Measurements from ENCODE around the gene KIF5A. TPM values are rescaled to one million over a fixed set of nuclear protein-coding genes. Genes with fewer than 3 reads are reported as not detected.

Gene KIF5A
- total and polyA plus RNA-seq, 2 donors (not counting 1 experiment from before 2014, with no cell fraction given), result 0.09 to 0.67 TPM

GRCh38 chr12:57563358-57563757 lies 13.5 kb downstream of the KIF5A start:
- H3K4me1 Mint-ChIP-seq, result no peaks in the 10 kb centered on the region
- POLR2A ChIA-PET, result no interaction called here
- Histone ChIP-seq H3K4me2 (replicated peaks; ENCODE audit: low read depth, low read length, poor library complexity, severe bottlenecking) (no peak overlapping the region), H3K36me3 (replicated peaks in 1 of 2; ENCODE audit: control extremely low read depth in 1 of 2, control insufficient read depth in 1 of 2, extremely low read depth in 1 of 2, insufficient read depth in 2 of 2, low read length in 1 of 2) (no peaks in the 10 kb centered on the region), H3K79me2 (ENCODE audit: control insufficient read depth, insufficient read depth, low read length) (no peaks in the 10 kb centered on the region), H3K27ac (ENCODE audit: low read length in 2 of 2) (no peak overlapping the region), H3K4me3 (ENCODE audit: control extremely low read depth in 1 of 5, extremely low read depth in 1 of 5, insufficient read depth in 1 of 5, low read depth in 2 of 5, low read length in 4 of 5) (no peak overlapping the region), H3K4me1 (ENCODE audit: control insufficient read depth in 2 of 2, insufficient read depth in 2 of 2, low read length in 2 of 2) (no peaks in the 10 kb centered on the region), H3K27me3 (replicated peaks in 1 of 4; ENCODE audit: control extremely low read depth in 1 of 4, control insufficient read depth in 3 of 4, insufficient read depth in 4 of 4, low read length in 3 of 4) (peaks cover 0 to 15% (median 2%) of the 10 kb centered on the region in 4 experiments), H4K20me1 (ENCODE audit: control insufficient read depth, insufficient read depth, low read length, poor library complexity, severe bottlenecking) (no peaks in the 10 kb centered on the region), H3K9ac (ENCODE audit: low read length) (no peak overlapping the region), H3K9me3 (ENCODE audit: control extremely low read depth in 1 of 3, control insufficient read depth in 2 of 3, insufficient read depth in 1 of 3, low read length in 2 of 3) (no peaks in the 10 kb centered on the region), H2AFZ (ENCODE audit: insufficient read depth, low read depth, low read length, poor library complexity, severe bottlenecking) (no peak overlapping the region)
- peaks cover 31% of the 10 kb centered on the region for H3K27me3 Mint-ChIP-seq
- no peaks in the 10 kb centered on the region for H3K9me3 Mint-ChIP-seq (ENCODE audit: insufficient read depth)
- TF ChIP-seq CTCF (IDR thresholded peaks at IDR 0.05), result no peak
- no peak for TF ChIP-seq EZH2 (IDR thresholded peaks at IDR 0.05; ENCODE audit: borderline replicate concordance, insufficient read depth, low read depth, low read length, poor library complexity, severe bottlenecking)
- H3K27ac Mint-ChIP-seq, result no peak overlapping the region
- WGBS (ENCODE audit: insufficient coverage), result no CpG with 5 or more reads among the region's 4 CpGs
- no peak for DNase-seq
- intact Hi-C loops (cut with micrococcal nuclease), result no loop called here
- H3K4me3 Mint-ChIP-seq, result no peak overlapping the region
- CTCF ChIA-PET, result interaction anchor here (1.3 kb wide), 1 partner anchor 20 kb away, joined by 4 read pairs; no protein-coding TSS in a partner anchor
- no peak for ATAC-seq (ENCODE audit: low read depth)

DNA sequence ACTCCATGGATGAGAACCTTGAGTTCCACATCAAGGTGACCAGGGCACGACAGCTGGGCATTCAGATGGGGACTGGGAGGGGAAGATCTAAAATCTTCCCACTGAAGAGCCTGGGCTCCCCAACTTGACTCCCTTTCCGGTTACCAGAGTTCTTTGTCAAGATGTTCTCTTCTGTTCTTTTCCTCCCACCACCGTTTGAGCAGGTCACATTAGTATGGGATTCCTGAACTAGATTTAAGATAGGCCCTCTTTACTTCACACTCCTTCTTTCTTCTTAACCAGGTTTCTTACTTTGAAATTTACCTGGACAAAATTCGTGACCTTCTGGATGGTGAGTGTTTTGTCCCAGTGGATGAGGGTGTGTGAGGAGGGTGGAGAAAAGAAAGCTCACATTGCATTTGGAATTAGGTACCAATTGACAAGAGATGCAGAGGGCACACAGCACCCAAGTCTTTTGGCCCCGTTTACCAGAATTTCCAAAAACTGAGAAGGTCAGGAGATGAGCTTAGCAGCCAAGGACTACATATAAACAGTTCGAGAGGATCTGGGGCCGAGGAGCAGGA lies 14.4 kb downstream of the KIF5A start:
- Mint-ChIP-seq H3K4me3 (no peak overlapping the region), H3K27ac (no peak overlapping the region), H3K9me3 (ENCODE audit: insufficient read depth) (no peaks in the 10 kb centered on the region), H3K27me3 (peaks cover 35% of the 10 kb centered on the region), H3K4me1 (no peaks in the 10 kb centered on the region)
- Histone ChIP-seq H3K9me3 (ENCODE audit: control extremely low read depth in 1 of 3, control insufficient read depth in 2 of 3, insufficient read depth in 1 of 3, low read length in 2 of 3) (no peaks in the 10 kb centered on the region), H3K9ac (ENCODE audit: low read length) (no peak overlapping the region), H4K20me1 (ENCODE audit: control insufficient read depth, insufficient read depth, low read length, poor library complexity, severe bottlenecking) (no peaks in the 10 kb centered on the region), H3K27ac (ENCODE audit: low read length in 2 of 2) (no peak overlapping the region), H3K79me2 (ENCODE audit: control insufficient read depth, insufficient read depth, low read length) (no peaks in the 10 kb centered on the region), H3K4me3 (ENCODE audit: control extremely low read depth in 1 of 5, extremely low read depth in 1 of 5, insufficient read depth in 1 of 5, low read depth in 2 of 5, low read length in 4 of 5) (no peak overlapping the region), H3K36me3 (replicated peaks in 1 of 2; ENCODE audit: control extremely low read depth in 1 of 2, control insufficient read depth in 1 of 2, extremely low read depth in 1 of 2, insufficient read depth in 2 of 2, low read length in 1 of 2) (no peaks in the 10 kb centered on the region), H2AFZ (ENCODE audit: insufficient read depth, low read depth, low read length, poor library complexity, severe bottlenecking) (no peak overlapping the region), H3K27me3 (replicated peaks in 1 of 4; ENCODE audit: control extremely low read depth in 1 of 4, control insufficient read depth in 3 of 4, insufficient read depth in 4 of 4, low read length in 3 of 4) (peaks cover 0 to 15% (median 2%) of the 10 kb centered on the region in 4 experiments), H3K4me2 (replicated peaks; ENCODE audit: low read depth, low read length, poor library complexity, severe bottlenecking) (no peak overlapping the region), H3K4me1 (ENCODE audit: control insufficient read depth in 2 of 2, insufficient read depth in 2 of 2, low read length in 2 of 2) (no peaks in the 10 kb centered on the region)
- WGBS (ENCODE audit: insufficient coverage), result 93% methylated on average over 2 of the region's 7 CpGs
- POLR2A ChIA-PET, result no interaction called here
- CTCF ChIA-PET, result interaction anchor here (1.3 kb wide), 1 partner anchor 19 kb away, joined by 4 read pairs; no protein-coding TSS in a partner anchor
- no peak for ATAC-seq (ENCODE audit: low read depth)
- no peak for TF ChIP-seq CTCF (IDR thresholded peaks at IDR 0.05)
- TF ChIP-seq EZH2 (IDR thresholded peaks at IDR 0.05; ENCODE audit: borderline replicate concordance, insufficient read depth, low read depth, low read length, poor library complexity, severe bottlenecking), result no peak
- DNase-seq, result no peak
- intact Hi-C loops (cut with micrococcal nuclease), result no loop called here
